ENCODE measurements around the gene ARHGAP19.

The ARHGAP19 gene

DNA sequence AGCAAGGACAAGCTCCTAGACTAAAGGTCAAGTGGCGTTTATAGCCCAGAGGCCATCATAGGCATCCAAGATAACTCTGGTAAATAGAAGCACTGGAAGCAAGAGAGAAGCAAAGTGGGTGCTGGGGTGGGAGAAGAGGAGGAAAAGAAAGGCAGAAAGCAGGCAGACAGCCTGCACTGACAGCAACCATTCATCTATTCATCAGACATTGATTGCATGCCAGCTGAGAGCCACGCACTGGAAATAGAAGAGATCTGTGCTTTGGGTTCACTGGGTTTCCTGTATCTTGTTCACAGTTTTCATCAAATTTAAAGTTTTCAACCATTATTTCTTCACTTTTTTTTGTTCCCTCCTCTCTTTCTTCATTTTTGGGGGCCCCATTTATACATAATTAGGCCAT lies 102.0 kb downstream of the ARHGAP19 start:
- Histone ChIP-seq H3K36me3 (replicated peaks; ENCODE audit: insufficient read depth, low read length) (no peaks in the 10 kb centered on the region), H3K4me3 (ENCODE audit: low read length) (no peak overlapping the region), H4K20me1 (ENCODE audit: insufficient read depth, low read length) (no peaks in the 10 kb centered on the region), H3K4me1 (ENCODE audit: low read length) (no peaks in the 10 kb centered on the region), H3K79me2 (ENCODE audit: low read length) (no peaks in the 10 kb centered on the region), H3K27me3 (replicated peaks; ENCODE audit: insufficient read depth, low read length) (peaks cover 17% of the 10 kb centered on the region), H3K4me2 (ENCODE audit: low read depth, low read length) (no peak overlapping the region), H3K9me3 (replicated peaks; ENCODE audit: insufficient read depth, low read length) (no peaks in the 10 kb centered on the region), H3K9ac (ENCODE audit: low read length) (no peak overlapping the region), H3F3A (ENCODE audit: insufficient read depth, low read length) (no peaks in the 10 kb centered on the region), H3K27ac (ENCODE audit: low read length) (no peak overlapping the region), H2AFZ (ENCODE audit: low read length) (no peak overlapping the region), H3K9me2 (replicated peaks; ENCODE audit: insufficient read depth, low read length) (no peaks in the 10 kb centered on the region)
- TF ChIP-seq EZH2 (optimal IDR thresholded peaks at IDR 0.05; ENCODE audit: low read depth, low read length), result no peak
- TF ChIP-seq, protein P1, sequence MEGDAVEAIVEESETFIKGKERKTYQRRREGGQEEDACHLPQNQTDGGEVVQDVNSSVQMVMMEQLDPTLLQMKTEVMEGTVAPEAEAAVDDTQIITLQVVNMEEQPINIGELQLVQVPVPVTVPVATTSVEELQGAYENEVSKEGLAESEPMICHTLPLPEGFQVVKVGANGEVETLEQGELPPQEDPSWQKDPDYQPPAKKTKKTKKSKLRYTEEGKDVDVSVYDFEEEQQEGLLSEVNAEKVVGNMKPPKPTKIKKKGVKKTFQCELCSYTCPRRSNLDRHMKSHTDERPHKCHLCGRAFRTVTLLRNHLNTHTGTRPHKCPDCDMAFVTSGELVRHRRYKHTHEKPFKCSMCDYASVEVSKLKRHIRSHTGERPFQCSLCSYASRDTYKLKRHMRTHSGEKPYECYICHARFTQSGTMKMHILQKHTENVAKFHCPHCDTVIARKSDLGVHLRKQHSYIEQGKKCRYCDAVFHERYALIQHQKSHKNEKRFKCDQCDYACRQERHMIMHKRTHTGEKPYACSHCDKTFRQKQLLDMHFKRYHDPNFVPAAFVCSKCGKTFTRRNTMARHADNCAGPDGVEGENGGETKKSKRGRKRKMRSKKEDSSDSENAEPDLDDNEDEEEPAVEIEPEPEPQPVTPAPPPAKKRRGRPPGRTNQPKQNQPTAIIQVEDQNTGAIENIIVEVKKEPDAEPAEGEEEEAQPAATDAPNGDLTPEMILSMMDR (IDR thresholded peaks at IDR 0.05; ENCODE audit: low read length), result no peak
- no peak for TF ChIP-seq EZH2phosphoT487 (IDR thresholded peaks at IDR 0.05; ENCODE audit: low read length)
- no peak for DNase-seq

DNA sequence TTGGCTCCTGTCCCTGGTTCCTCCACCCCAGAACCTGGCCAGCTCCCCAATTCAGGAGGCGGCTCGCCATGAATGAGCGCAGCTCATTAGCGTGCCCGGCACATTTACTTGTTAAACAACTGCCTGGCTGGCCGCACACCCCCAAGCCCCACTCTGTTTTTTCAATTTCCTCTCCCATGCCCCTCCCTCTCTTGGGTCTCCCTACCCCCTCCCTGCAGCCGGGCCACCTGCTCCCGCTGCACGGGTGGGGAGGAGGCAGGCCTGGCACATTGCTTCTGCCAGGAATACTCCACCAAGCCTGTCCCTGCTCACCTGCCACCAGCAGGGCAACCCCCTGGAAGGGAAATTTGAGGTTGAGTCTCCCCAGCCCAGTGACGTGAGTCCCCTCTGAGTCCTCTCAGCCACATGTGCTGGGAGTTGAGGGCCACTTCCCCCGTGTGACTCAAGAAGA lies 104.2 kb downstream of the ARHGAP19 start:
- Histone ChIP-seq H3F3A (ENCODE audit: insufficient read depth, low read length) (no peaks in the 10 kb centered on the region), H3K79me2 (ENCODE audit: low read length) (no peaks in the 10 kb centered on the region), H3K27me3 (replicated peaks; ENCODE audit: insufficient read depth, low read length) (peaks cover 36% of the 10 kb centered on the region), H3K4me1 (ENCODE audit: low read length) (no peaks in the 10 kb centered on the region), H2AFZ (ENCODE audit: low read length) (no peak overlapping the region), H3K9me3 (replicated peaks; ENCODE audit: insufficient read depth, low read length) (no peaks in the 10 kb centered on the region), H3K4me2 (ENCODE audit: low read depth, low read length) (no peak overlapping the region), H3K27ac (ENCODE audit: low read length) (no peak overlapping the region), H3K36me3 (replicated peaks; ENCODE audit: insufficient read depth, low read length) (no peaks in the 10 kb centered on the region), H3K4me3 (ENCODE audit: low read length) (no peak overlapping the region), H3K9me2 (replicated peaks; ENCODE audit: insufficient read depth, low read length) (no peaks in the 10 kb centered on the region), H4K20me1 (ENCODE audit: insufficient read depth, low read length) (no peaks in the 10 kb centered on the region), H3K9ac (ENCODE audit: low read length) (no peak overlapping the region)
- TF ChIP-seq, protein P1 (IDR thresholded peaks at IDR 0.05; ENCODE audit: low read length), result no peak
- no peak for TF ChIP-seq EZH2phosphoT487 (IDR thresholded peaks at IDR 0.05; ENCODE audit: low read length)
- no peak for TF ChIP-seq EZH2 (optimal IDR thresholded peaks at IDR 0.05; ENCODE audit: low read depth, low read length)
- DNase-seq, result no peak

DNA sequence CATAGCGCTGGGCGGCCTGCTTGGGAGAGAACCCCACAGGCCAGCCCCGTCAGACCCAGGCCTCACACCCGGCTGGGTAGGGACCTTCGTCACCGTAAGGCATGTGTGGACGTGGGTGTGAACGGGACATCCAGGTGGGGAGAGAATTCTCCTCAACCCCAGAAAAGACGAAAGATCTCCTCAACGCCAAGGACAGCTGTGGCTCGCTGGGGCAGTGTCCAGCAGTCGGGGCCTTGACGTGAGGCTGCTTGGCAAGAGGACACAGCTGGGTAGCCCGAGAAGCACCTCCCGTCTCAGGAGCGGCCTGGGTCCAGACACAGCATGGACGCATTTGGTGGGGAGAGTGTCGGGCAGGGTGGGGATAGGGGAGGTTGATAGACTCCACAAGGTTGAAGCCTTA lies 105.5 kb downstream of the ARHGAP19 start:
- TF ChIP-seq, protein P1 (IDR thresholded peaks at IDR 0.05; ENCODE audit: low read length), result no peak
- TF ChIP-seq EZH2 (optimal IDR thresholded peaks at IDR 0.05; ENCODE audit: low read depth, low read length), result no peak
- no peak for TF ChIP-seq EZH2phosphoT487 (IDR thresholded peaks at IDR 0.05; ENCODE audit: low read length)
- Histone ChIP-seq H3K79me2 (ENCODE audit: low read length) (no peaks in the 10 kb centered on the region), H3F3A (ENCODE audit: insufficient read depth, low read length) (no peaks in the 10 kb centered on the region), H2AFZ (ENCODE audit: low read length) (no peak overlapping the region), H3K27me3 (replicated peaks; ENCODE audit: insufficient read depth, low read length) (peaks cover 36% of the 10 kb centered on the region), H3K9ac (ENCODE audit: low read length) (no peak overlapping the region), H3K9me3 (replicated peaks; ENCODE audit: insufficient read depth, low read length) (no peaks in the 10 kb centered on the region), H3K27ac (ENCODE audit: low read length) (no peak overlapping the region), H3K4me2 (ENCODE audit: low read depth, low read length) (no peak overlapping the region), H3K4me1 (ENCODE audit: low read length) (no peaks in the 10 kb centered on the region), H3K9me2 (replicated peaks; ENCODE audit: insufficient read depth, low read length) (no peaks in the 10 kb centered on the region), H3K36me3 (replicated peaks; ENCODE audit: insufficient read depth, low read length) (no peaks in the 10 kb centered on the region), H3K4me3 (ENCODE audit: low read length) (no peak overlapping the region), H4K20me1 (ENCODE audit: insufficient read depth, low read length) (no peaks in the 10 kb centered on the region)
- no peak for DNase-seq
